Measurements from ENCODE around the gene ZFP64.
"Not testable (repeated sequence)": the region's sequence is repeated elsewhere in the genome, so short reads cannot be mapped to it uniquely, and the experiment has no call there.

ZFP64 gene

GRCh38 chr20:52153896-52154295 lies 37.7 kb downstream of the ZFP64 start:
- DNase-seq: no peak

- DNase-seq: no peak
Measured at GRCh38 chr20:52152921-52153320, 38.7 kb downstream of the ZFP64 start.

GRCh38 chr20:52152416-52152815 lies 39.2 kb downstream of the ZFP64 start:
- DNase-seq: no peak

GRCh38 chr20:52150440-52151258 lies 40.9 kb downstream of the ZFP64 start:
- no peak for DNase-seq

GRCh38 chr20:52145587-52145986 lies 46.0 kb downstream of the ZFP64 start:
- no peak for DNase-seq

- no peak for DNase-seq
Measured at GRCh38 chr20:52143277-52143676, 48.3 kb downstream of the ZFP64 start.

GRCh38 chr20:52142757-52143156 lies 48.8 kb downstream of the ZFP64 start:
- DNase-seq: no peak

GRCh38 chr20:52139986-52140385 lies 51.6 kb downstream of the ZFP64 start:
- no peak for DNase-seq

- no peak for DNase-seq
Measured at GRCh38 chr20:52137850-52138249, 53.7 kb downstream of the ZFP64 start.

GRCh38 chr20:52133714-52134113 lies 57.9 kb downstream of the ZFP64 start:
- DNase-seq: not testable (repeated sequence)

- no peak for DNase-seq
Measured at GRCh38 chr20:52132337-52132736, 59.2 kb downstream of the ZFP64 start.

- no peak for DNase-seq
Measured at GRCh38 chr20:52131048-52131643, 60.4 kb downstream of the ZFP64 start.

GRCh38 chr20:52130406-52130805 lies 61.2 kb downstream of the ZFP64 start:
- no peak for DNase-seq

GRCh38 chr20:52129611-52130010 lies 62.0 kb downstream of the ZFP64 start:
- DNase-seq: no peak

GRCh38 chr20:52127309-52127708 lies 64.3 kb downstream of the ZFP64 start:
- no peak for DNase-seq

GRCh38 chr20:52124821-52125220 lies 66.8 kb downstream of the ZFP64 start:
- no peak for DNase-seq

GRCh38 chr20:52118696-52119095 lies 72.9 kb downstream of the ZFP64 start:
- no peak for DNase-seq

- DNase-seq: no peak
Measured at GRCh38 chr20:52118016-52118623, 73.5 kb downstream of the ZFP64 start.

GRCh38 chr20:52110456-52110855 lies 81.1 kb downstream of the ZFP64 start:
- no peak for DNase-seq

GRCh38 chr20:52105442-52106422 lies 85.8 kb downstream of the ZFP64 start:
- no peak for DNase-seq

GRCh38 chr20:52104546-52105441 lies 86.8 kb downstream of the ZFP64 start:
- DNase-seq: no peak

Measured in NCI-H187 treated with DMSO at 0.1 percent for 48 hours (cell line).